GM21825 (cell line): ENCODE results near the gene ZSCAN23.
A peak's percentile ranks its signal among the peaks of the same experiment; 100 is the strongest.

Experiments used
- ATAC-seq: cut with Tn5 transposase; IDR thresholded peaks from one replicate; pipeline ENCODE4 v1.9.1; 2021; ENCODE audit warnings: mild to moderate bottlenecking, moderate library complexity; ENCODE audit not compliant: unreplicated experiment

The ZSCAN23 gene

DNA sequence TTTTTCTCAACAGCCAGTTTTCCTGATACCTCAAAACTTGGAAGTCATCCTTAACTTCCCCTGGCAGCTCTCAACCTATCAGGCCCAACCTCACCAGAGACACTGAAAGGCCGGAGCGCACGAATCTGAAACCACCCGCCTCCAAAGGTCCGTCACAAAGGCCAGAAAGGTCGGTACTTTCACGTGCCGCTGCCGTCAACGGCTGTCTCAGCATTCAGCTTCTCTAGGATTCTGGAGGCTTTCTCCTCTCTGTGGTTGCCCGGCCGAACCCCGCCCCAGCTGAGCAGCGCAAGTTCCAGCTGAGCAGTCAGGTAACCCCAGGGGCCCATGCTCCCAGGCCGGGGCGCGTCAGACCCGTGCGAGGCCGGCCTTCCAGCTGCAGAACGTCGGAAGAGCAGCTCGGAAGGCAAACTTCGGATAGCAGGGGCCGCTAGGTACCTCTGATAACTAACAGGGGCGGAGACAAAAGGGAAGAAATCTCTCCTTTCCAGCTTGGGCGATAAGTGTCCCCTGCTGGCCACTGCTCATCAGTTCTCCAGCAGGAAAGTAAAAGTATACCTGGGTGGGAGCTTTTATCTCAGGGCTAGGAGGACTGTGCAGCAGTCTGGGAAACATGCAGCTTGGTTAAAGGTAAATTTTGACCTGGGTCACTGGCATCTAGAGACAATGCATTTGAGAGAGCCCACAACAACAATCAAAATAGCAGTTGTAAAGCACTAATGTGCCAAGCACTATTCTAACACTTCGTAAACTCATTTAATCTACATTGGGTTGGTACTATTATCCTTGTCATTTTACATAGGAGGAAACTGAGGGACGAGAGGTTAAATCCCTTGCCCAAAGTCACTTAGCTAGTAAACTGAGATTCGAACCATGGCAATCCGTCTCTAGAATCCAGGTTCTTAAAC is 59.8 kb downstream of the ZSCAN23 start:
- ATAC-seq: peak; percentile 92
